HL-60 (cell line): ENCODE data around the gene LRBA.

ENCODE experiments used
- CTCF ChIP-seq: IDR thresholded peaks from one replicate; pipeline ENCODE4 v1.5.1; 2011; ENCODE audit warnings: low read length, control low read depth, inconsistent platforms; ENCODE audit not compliant: insufficient read depth
- GABPA ChIP-seq: IDR thresholded peaks from 2 replicates; pipeline ENCODE4 v1.6.1; 2012; ENCODE audit warnings: low read depth
- POLR2AphosphoS5 ChIP-seq: IDR thresholded peaks from 2 replicates; pipeline ENCODE4 v1.6.1; 2012; ENCODE audit warnings: low read depth
- REST ChIP-seq: IDR thresholded peaks from 2 replicates; pipeline ENCODE4 v1.6.1; 2012; ENCODE audit warnings: low read depth; ENCODE audit not compliant: insufficient replicate concordance
- SPI1 ChIP-seq: IDR thresholded peaks from 2 replicates; pipeline ENCODE4 v1.6.1; 2012; ENCODE audit warnings: low read depth, mild to moderate bottlenecking, borderline replicate concordance

GRCh38 chr4:150714462-150715438, 300.3 kb downstream of the LRBA start:
- TF ChIP-seq CTCF (no peak), POLR2AphosphoS5 (no peak), REST (no peak), GABPA (no peak), SPI1 (no peak)
